ENCODE measurements around the gene DEPP1.

DNA sequence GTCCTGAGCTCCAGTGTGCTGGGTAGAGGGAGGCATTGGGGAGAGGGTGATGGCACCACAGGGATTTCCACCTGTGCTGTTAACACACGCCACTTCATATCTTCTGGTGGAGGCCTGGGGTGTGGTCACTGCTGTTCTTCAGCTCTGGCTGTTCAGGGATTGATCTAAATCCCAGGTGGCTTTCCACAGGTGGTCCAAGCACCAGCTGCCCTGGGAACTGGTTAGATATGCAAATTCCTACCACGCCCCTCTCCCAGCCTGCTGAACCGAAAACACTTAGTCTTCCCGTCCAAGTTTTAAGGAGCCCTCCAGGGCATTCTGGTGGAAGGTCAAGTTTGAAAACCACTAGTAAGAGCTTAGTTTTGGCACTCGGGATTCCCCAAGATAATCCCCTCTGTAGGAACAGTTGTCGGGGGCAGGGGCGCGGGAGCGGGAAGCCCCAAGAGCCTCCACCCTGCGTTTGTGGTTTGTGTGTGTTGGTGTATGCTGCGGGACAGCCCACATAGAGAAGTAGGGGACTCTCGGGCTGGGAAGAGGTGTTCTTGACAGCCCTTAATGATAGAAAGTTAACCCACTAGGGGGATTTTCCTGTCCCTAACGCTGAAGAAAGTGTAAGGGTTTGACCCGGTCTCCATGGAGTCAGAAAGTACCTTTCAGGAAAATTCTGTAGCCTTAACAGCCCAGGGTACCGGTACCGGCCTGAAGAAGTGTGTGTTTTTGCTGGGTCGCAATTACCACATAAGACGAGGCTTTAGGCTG lies 5.1 kb downstream of the DEPP1 start:
- TF ChIP-seq ZNF274 (CRISPR knock-in tag; IDR thresholded peaks at IDR 0.05) = no peak
- no peak for TF ChIP-seq ETV6 (CRISPR knock-in tag; conservative IDR thresholded peaks at IDR 0.05)
- TF ChIP-seq, protein P1, sequence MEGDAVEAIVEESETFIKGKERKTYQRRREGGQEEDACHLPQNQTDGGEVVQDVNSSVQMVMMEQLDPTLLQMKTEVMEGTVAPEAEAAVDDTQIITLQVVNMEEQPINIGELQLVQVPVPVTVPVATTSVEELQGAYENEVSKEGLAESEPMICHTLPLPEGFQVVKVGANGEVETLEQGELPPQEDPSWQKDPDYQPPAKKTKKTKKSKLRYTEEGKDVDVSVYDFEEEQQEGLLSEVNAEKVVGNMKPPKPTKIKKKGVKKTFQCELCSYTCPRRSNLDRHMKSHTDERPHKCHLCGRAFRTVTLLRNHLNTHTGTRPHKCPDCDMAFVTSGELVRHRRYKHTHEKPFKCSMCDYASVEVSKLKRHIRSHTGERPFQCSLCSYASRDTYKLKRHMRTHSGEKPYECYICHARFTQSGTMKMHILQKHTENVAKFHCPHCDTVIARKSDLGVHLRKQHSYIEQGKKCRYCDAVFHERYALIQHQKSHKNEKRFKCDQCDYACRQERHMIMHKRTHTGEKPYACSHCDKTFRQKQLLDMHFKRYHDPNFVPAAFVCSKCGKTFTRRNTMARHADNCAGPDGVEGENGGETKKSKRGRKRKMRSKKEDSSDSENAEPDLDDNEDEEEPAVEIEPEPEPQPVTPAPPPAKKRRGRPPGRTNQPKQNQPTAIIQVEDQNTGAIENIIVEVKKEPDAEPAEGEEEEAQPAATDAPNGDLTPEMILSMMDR (CRISPR knock-in tag; IDR thresholded peaks at IDR 0.05) = no peak
- TF ChIP-seq REST (IDR thresholded peaks at IDR 0.05; ENCODE audit: borderline replicate concordance in 1 of 2, low read depth in 1 of 2, low read length in 2 of 2) = no peak
- no peak for TF ChIP-seq MEIS1 (CRISPR knock-in tag; IDR thresholded peaks at IDR 0.05; ENCODE audit: borderline replicate concordance)
- TF ChIP-seq, protein P2, sequence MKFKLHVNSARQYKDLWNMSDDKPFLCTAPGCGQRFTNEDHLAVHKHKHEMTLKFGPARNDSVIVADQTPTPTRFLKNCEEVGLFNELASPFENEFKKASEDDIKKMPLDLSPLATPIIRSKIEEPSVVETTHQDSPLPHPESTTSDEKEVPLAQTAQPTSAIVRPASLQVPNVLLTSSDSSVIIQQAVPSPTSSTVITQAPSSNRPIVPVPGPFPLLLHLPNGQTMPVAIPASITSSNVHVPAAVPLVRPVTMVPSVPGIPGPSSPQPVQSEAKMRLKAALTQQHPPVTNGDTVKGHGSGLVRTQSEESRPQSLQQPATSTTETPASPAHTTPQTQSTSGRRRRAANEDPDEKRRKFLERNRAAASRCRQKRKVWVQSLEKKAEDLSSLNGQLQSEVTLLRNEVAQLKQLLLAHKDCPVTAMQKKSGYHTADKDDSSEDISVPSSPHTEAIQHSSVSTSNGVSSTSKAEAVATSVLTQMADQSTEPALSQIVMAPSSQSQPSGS (CRISPR knock-in tag; IDR thresholded peaks at IDR 0.05) = no peak
- no peak for TF ChIP-seq HBP1 (CRISPR knock-in tag; IDR thresholded peaks at IDR 0.05; ENCODE audit: low read depth)
- no peak for TF ChIP-seq MTA1 (CRISPR knock-in tag; IDR thresholded peaks at IDR 0.05; ENCODE audit: borderline replicate concordance)
- TF ChIP-seq, protein P3, sequence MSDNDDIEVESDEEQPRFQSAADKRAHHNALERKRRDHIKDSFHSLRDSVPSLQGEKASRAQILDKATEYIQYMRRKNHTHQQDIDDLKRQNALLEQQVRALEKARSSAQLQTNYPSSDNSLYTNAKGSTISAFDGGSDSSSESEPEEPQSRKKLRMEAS (IDR thresholded peaks at IDR 0.05) = no peak
- TF ChIP-seq PAF1 (CRISPR knock-in tag; IDR thresholded peaks at IDR 0.05) = no peak
- TF ChIP-seq MNT (IDR thresholded peaks at IDR 0.05) = no peak
- TF ChIP-seq ZNF619 (CRISPR knock-in tag; IDR thresholded peaks at IDR 0.05) = no peak
